HG03342 (cell line): Measurements from ENCODE around the gene UACA.
A peak's percentile ranks its signal among the peaks of the same experiment; 100 is the strongest.
"Not testable (repeated sequence)": the region's sequence is repeated elsewhere in the genome, so short reads cannot be mapped to it uniquely, and the experiment has no call there.

ENCODE experiments used
- ATAC-seq: cut with Tn5 transposase; IDR thresholded peaks from one replicate; pipeline ENCODE4 v1.9.1; 2021; ENCODE audit warnings: mild to moderate bottlenecking, moderate library complexity; ENCODE audit not compliant: unreplicated experiment

Gene UACA

GRCh38 chr15:70672081-70672480 is 91.3 kb downstream of the UACA start:
- no peak for ATAC-seq

GRCh38 chr15:70670680-70671079 is 92.7 kb downstream of the UACA start:
- no peak for ATAC-seq

DNA sequence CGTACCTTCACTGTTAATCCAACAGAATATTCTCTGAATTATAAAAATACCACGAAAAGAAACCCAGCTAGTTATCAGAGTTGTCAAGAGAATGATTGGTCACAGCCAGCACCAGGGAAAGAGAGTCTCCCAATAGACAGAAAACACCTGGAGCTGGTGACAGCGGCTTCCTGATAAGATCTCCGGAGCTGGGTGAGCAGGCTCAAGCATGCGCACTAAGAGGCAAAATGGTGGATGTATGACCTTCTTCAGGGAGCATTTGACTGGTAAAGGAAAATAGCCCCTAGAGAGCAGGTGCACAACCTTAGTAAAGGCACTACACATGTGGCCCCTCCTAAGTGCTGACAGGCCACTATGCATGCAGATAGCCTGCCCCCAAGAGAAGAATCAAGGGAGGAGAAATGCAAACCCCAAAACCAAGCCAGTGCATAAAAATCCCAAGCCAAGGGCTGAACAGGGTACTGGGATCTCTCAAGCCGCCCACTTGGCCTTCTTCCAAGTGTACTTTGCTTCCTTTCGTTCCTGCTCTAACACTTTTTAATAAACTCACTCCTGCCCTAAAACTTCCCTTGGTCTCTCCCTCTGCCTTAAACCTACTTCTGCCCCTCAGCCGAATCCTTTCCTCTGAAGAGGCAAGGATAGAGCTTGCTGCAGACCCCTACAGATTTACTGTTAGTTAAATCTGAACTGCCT is 93.2 kb downstream of the UACA start:
- ATAC-seq, result no peak

DNA sequence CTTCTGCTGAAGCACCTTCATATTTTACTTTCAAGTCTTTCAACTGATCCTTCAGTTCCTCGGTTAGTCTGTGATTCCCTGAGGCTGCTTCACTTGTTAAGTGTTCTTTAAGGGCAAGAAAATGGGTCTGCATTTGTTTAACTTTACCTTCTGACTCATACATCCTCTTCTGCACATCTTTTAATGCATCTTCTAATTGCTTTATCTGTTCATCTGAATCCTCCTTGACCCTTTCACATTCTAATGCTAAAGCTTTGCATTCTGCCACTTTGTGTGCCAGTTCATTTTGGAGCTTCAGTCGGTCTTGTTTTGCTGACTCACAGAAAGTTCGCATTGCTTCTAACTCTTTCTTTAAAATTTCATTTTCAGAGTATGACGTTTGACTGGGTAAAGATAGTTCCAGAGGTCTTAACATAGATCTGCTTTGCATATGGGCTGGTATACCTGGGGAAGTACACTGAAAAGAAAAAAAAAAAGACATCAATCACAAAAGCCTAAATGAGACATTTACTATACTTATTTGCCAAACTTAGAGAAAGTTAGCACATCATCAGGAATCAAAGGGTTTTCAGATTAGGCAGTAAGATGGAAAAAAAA is 94.3 kb downstream of the UACA start:
- peak; percentile 73 for ATAC-seq

DNA sequence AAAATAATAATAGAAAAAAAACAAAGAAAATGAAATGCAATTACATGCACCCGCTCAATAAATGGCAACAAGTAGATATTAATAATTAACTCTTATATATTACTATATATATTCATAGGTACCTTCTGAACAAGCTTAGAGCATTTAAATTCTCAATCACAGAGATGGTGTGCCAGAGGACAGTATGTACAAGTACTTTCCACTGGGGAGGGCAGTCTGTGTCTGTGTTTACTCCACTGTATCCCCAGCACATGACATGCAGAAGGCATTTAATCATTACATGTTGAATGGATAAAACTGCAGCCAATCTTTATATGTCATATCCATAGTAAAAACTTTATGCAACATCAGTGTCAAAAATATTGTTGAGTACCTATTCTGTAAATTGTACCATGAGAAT is 97.8 kb downstream of the UACA start:
- ATAC-seq, result no peak

- ATAC-seq, result no peak
Observed at GRCh38 chr15:70664494-70664893, 98.9 kb downstream of the UACA start.

- not testable (repeated sequence) for ATAC-seq
Observed at GRCh38 chr15:70663069-70663468, 100.3 kb downstream of the UACA start.

DNA sequence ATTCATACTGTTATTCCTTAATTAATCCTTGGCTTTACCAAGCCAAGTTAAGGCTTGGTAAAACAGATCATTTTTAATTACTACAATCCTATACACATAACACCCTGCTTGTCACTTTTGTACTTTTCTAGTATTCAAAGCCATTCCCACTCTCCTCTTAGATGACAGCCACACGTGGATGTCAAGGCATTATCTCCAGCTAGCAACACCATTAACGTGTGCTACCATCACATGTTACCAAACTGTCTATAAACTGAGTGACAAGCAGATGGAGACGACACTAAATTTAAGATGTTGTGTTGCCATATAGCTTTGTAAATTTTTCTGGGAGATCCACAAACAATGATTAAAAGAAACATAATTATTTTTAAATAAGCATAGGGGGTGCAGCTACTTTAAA is 103.7 kb downstream of the UACA start:
- no peak for ATAC-seq

- ATAC-seq, result no peak
Observed at GRCh38 chr15:70658641-70659040, 104.7 kb downstream of the UACA start.

DNA sequence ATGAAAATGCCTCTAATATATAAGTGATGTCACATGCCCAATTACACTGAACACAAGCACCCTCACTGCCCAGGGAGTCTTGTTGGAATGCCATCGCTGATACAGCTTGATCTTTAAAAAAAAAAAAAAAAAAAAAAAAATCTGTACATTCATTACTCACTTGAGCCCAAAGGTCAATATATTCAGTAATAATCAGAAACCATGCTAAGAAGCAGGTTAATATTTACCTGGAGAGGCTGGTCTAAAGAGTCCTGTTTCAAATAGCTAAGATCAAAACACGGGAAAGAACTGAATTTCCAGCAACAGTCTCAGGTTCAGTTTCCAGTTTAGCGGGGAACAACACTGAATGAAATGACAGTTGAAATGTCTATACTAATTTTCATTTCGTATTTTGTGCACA is 109.9 kb downstream of the UACA start:
- ATAC-seq, result no peak

DNA sequence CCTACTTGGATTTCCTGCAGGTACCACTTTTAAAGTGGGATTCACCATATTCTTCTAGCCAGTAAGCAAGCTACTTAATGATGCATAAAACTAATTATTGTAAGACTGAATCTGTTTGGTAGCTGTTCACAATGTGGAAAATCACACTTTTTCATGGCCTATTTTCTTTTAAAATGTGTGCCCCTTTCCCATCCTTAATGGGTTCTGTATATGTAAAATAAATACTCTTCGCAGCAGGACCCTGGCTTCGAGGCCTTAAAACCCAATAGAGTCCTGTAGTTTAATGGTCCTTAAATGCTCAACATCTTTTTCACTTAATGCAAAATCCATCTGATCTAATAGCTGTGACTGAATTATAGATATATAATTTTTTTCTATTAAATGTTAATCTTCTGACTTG is 111.0 kb downstream of the UACA start:
- no peak for ATAC-seq

GRCh38 chr15:70651303-70651845 is 112.0 kb downstream of the UACA start:
- no peak for ATAC-seq

DNA sequence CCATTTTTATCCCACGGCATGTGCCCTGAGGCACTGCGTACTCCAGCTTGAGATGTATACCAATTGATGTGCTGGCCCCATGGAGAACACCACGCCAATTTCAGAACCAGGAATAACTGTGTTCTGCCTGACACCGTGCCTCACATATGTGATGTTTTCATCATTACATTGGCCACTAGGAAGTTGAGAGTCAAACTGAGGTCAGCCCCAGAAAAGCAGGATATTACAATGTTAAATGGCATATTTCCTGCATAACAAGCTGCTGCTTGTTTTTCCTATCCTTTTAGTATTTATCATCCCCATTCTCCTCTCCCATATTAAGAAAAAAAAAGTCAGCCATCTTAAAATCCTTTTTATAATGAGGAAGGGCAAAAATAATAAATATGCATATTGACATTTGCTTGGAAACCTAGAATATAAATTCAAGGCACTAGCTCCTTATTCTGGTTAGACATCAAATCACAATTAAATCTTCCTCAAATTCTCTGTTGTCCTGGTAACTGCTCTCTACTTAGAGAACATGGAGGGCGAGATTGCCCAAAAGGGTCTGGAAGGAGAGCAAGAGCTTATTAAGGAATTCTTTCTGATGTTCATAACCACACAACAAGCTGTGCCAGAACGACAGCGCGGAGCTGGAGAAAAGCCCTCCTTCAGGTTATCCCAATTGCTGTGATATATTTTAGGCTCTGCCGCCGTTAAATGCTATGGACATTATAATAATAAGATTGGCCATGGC is 112.6 kb downstream of the UACA start:
- no peak for ATAC-seq

GRCh38 chr15:70647396-70647795 is 116.0 kb downstream of the UACA start:
- no peak for ATAC-seq

GRCh38 chr15:70646169-70646568 is 117.2 kb downstream of the UACA start:
- no peak for ATAC-seq

DNA sequence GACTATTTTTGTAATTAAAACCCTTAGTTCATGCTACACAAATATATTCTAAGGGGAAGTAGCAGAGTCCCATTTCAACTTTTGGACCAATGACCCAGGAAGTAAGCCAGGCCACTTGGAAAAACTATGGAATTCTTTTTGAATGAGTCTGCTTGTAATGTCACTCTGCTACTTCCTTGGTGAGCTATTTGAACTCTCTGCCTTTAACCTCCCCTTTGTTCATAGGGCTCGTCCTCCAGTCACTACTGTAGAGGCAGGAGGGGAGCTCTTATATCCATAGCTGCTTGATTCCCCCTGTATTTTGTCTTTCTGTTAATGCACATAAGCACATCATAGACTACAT is 119.6 kb downstream of the UACA start:
- ATAC-seq, result no peak

- ATAC-seq, result no peak
Observed at GRCh38 chr15:70643106-70643782, 120.1 kb downstream of the UACA start.

GRCh38 chr15:70636540-70637165 is 126.7 kb downstream of the UACA start:
- ATAC-seq, result no peak

- ATAC-seq, result no peak
Observed at GRCh38 chr15:70635895-70636294, 127.5 kb downstream of the UACA start.

GRCh38 chr15:70633991-70634390 is 129.4 kb downstream of the UACA start:
- no peak for ATAC-seq
